GOT3 (cell line): ENCODE data around the gene MMAA.
A peak's percentile ranks its signal among the peaks of the same experiment; 100 is the strongest.
"Not testable (repeated sequence)": the region's sequence is repeated elsewhere in the genome, so short reads cannot be mapped to it uniquely, and the experiment has no call there.

Experiments
- DNase-seq: peaks from one replicate; lab custom pipeline; 2025; ENCODE audit warnings: mixed read lengths; lab: John Stamatoyannopoulos, UW

MMAA gene

GRCh38 chr4:145618932-145619638, at the start of gene MMAA:
Gene MMAA (plus strand): TSS chr4:145619385. CDS start chr4:145639140, 19,755 bp downstream.
- DNase-seq, result peak; percentile 67

- DNase-seq, result not testable (repeated sequence)
Observed at GRCh38 chr4:145574546-145574945, 44.6 kb upstream of the MMAA start.

- DNase-seq, result no peak
Observed at GRCh38 chr4:145580906-145581305, 38.3 kb upstream of the MMAA start.

- no peak for DNase-seq
Observed at GRCh38 chr4:145583191-145584055, 35.8 kb upstream of the MMAA start.

- no peak for DNase-seq
Observed at GRCh38 chr4:145587088-145587754, 32.0 kb upstream of the MMAA start.

- not testable (repeated sequence) for DNase-seq
Observed at GRCh38 chr4:145589381-145589780, 29.8 kb upstream of the MMAA start.

- DNase-seq, result no peak
Observed at GRCh38 chr4:145589916-145590702, 29.1 kb upstream of the MMAA start.

- DNase-seq, result no peak
Observed at GRCh38 chr4:145602129-145602760, 16.9 kb upstream of the MMAA start.

- no peak for DNase-seq
Observed at GRCh38 chr4:145605941-145606340, 13.2 kb upstream of the MMAA start.

GRCh38 chr4:145609481-145610427, 9.4 kb upstream of the MMAA start:
- peak; percentile 4 for DNase-seq

- no peak for DNase-seq
Observed at GRCh38 chr4:145613566-145614232, 5.5 kb upstream of the MMAA start.

- DNase-seq, result no peak
Observed at GRCh38 chr4:145614233-145614610, 5.0 kb upstream of the MMAA start.

- no peak for DNase-seq
Observed at GRCh38 chr4:145618210-145618931, 814 bp upstream of the MMAA start.

- no peak for DNase-seq
Observed at GRCh38 chr4:145619639-145619996, 433 bp downstream of the MMAA start.

- not testable (repeated sequence) for DNase-seq
Observed at GRCh38 chr4:145622067-145622466, 2.9 kb downstream of the MMAA start.

GRCh38 chr4:145623831-145624230, 4.6 kb downstream of the MMAA start:
- DNase-seq, result no peak

- DNase-seq, result no peak
Observed at GRCh38 chr4:145625677-145626622, 6.8 kb downstream of the MMAA start.

- DNase-seq, result no peak
Observed at GRCh38 chr4:145626623-145626982, 7.4 kb downstream of the MMAA start.
